HL-60/S4 treated with phorbol 12-myristate 13-acetate at 8.2 ng/mL for 4 days and 3 days (cell line): ENCODE data around the gene RABEP1.

ENCODE experiments used
- in situ Hi-C: fragments of 300-500 bp; cut with MboI; formaldehyde crosslinking; loops from 2 replicates; pipeline ENCODE4 v1.15.0; 2022; ENCODE audit warnings: low sequenced_read_pairs

The RABEP1 gene

GRCh38 chr17:5264893-5265292 lies 17.2 kb upstream of the RABEP1 start:
- in situ Hi-C loops, result no loop called here

GRCh38 chr17:5269241-5269960 lies 12.7 kb upstream of the RABEP1 start:
- in situ Hi-C loops, result no loop called here

- in situ Hi-C loops, result no loop called here
Observed at GRCh38 chr17:5272322-5272721, 9.8 kb upstream of the RABEP1 start.

DNA sequence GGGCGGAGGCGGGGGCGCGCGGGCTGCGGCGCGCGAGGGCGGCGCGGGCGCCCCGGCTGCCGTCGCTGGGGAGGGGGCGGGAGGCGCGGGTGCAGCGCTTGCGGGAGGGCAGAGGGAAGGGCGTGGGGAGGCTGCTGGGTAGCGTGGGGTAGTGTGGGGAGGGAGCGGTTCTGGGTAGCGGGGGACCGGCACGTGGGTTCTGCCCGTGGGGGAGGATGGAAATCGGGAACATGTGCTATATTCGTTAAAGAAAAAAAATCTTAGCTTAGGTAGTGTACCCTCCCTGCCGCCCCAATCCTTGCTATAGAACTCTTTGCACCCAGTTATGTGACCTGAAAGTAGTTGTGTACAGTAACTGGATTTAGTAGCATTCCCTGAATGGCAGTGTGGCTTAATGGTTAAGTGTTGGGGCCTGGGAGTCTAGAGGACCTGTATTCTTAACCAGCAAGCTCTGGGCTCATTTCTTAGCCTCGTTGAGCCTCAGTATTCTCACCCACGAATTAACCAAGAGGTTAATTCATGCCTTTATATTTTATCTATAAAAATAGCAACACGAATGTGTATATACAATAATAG lies 646 bp downstream of the RABEP1 start:
- in situ Hi-C loops, result no loop called here

GRCh38 chr17:5283571-5284315 lies 1.7 kb downstream of the RABEP1 start:
- in situ Hi-C loops, result no loop called here

- in situ Hi-C loops, result no loop called here
Observed at GRCh38 chr17:5284681-5285080, 2.6 kb downstream of the RABEP1 start.

GRCh38 chr17:5286846-5287245 lies 4.8 kb downstream of the RABEP1 start:
- in situ Hi-C loops, result no loop called here

DNA sequence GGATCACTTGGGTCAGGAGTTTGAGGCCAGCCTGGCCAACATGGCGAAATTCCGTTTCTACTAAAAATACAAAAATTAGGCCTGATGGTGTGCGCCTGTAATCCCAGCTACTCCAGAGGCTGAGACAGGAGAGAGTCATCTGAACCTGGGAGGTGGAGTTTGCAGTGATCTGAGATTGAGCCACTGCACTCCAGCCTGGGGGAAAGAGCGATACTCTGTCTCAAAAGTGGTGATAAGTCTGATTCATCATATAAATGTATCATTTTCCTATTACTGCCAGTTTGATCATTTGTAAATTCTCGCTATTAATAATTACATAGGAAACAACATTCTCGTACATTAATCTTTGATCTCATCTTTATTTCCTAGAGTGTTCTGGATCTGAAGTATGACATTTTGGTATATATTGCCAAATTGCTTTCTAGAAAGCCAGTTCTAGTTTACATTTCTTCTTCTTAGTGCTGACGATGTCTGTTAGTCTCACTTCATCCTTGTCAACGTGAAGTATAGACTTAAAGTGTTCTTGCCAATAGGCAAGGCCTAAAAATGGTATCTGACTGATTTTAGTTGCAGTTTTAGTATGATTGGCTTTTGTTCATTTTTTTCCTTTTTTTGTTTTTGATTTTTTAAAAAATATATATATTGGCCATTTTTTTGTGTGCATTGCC lies 9.7 kb downstream of the RABEP1 start:
- in situ Hi-C loops, result no loop called here

DNA sequence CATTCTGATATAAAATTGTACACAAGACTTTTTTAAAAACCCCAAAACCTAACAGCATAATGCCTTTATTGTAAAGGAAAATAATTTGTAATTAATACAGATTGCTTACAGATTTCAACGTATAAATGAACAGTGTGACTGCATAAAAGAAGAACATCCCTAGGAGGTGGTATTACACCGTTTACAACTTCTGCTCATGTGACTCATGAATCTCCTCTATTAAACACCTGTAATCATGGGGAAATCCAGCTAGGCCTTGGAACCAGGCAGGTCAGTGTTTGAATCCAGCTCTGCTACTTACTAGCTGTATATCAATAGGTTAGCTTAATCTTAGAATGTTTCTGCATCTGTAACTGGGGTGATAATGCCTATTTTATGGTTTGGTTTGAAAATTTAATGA lies 15.2 kb downstream of the RABEP1 start:
- in situ Hi-C loops, result no loop called here

DNA sequence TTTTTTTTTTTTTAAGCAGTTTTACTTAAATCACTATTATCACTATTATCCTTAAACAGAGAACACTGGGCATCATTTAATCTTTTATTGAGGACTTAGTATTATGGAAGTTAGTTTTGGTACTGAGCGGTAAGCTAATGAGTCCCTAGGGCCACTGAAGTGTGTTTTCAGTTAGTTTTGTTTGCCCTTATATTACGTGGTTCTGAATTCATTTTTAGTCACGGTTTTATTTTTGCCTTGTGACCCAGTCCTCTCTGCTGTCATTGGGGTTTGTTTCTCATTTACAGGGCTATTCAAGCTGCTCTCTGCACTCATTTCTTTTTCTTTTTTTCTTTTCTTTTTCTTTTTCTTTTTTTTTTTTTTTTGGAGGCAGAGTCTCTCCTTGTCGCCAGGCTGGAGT lies 17.3 kb downstream of the RABEP1 start:
- in situ Hi-C loops, result no loop called here

- in situ Hi-C loops, result no loop called here
Observed at GRCh38 chr17:5304636-5305035, 22.6 kb downstream of the RABEP1 start.

- in situ Hi-C loops, result no loop called here
Observed at GRCh38 chr17:5309851-5310250, 27.8 kb downstream of the RABEP1 start.

DNA sequence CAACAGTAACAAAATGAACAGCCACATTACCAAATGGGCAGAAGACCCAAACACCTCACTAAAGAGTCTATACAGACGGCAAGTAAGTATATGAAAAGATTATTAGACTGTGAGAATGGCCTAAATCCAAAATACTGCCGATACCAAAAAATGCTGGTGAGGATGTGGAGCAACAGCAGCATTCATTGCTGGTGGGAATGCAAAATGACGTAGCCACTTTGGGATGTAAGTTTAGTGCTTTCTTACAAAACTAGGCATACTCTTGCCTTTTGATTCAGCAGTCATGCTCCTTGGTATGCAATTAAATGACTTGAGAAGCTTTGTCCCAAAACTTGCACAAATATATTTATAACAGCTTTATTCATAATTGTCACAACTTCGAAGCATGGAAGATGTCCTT lies 43.8 kb downstream of the RABEP1 start:
- in situ Hi-C loops, result no loop called here

DNA sequence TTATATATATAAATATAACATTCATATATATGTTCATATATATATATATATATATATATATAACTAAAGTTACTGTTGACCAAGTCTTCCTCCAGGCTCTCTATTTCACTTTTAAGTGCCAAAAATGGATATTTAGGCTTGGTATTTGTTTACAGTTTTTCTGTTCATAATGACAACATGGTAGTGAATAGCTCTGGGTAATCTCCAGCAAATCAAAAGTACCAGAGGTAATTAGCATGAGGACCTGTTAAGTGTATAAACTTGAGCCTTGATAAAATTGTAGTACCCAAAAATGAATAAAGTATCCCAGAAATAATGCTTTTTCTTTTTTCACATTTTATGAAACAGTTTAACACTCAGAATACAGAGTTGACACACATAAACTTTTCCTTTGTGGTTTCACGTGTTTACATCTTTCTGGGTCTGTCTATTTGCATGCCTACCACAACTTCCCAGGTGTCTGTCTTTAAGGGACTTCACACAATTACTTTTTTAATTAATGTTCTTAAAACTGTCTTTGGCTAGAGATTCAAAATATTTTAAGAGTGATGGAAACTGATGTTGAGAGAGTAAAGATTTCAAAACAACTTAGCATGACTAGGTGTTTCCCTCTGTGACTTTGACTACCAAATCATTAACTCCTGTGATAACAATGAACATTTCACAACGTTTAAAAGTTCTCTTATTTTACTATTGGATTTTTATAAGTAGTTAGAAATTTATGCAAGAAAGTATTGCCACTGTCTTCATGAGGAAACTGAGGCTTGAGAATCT lies 47.9 kb downstream of the RABEP1 start:
- in situ Hi-C loops, result no loop called here

DNA sequence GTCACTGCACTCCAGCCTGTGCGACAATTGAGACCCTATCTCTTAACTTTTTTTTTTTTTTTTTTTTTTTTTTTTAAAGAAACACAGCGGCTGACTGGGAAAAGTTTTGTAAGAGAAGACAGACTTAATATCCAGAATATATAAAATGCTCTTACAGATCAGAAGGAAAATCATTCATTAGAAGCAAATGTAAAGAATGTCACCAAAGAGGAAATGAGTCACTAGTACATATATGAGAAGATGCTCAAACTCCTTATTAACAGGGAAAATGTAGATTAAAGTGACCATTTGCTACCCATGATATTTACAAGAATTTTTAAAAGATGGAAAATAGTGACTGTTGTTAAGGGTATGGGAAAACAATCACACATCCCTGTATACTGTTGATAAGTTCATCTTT lies 48.9 kb downstream of the RABEP1 start:
- in situ Hi-C loops, result no loop called here

DNA sequence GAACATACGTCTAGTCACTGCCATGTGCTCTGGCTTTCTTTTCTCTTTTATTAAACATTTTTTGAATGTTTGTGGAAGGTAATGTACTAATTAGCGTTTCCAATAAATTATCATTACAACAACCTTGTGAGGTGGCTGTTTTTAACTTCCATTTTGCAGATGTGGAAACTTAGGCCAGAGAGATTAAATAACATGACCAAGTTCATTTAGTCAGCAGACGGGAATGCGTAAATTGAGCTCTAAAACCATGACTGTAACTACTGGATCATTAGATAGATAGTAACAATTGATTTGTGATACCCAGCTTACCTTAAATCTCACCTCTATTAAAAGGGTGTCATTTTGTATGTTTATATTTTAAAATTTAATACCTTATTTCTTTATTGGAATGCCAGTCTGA lies 49.4 kb downstream of the RABEP1 start:
- in situ Hi-C loops, result no loop called here

GRCh38 chr17:5344914-5345313 lies 62.8 kb downstream of the RABEP1 start:
- in situ Hi-C loops, result no loop called here

- in situ Hi-C loops, result no loop called here
Observed at GRCh38 chr17:5352681-5353289, 70.7 kb downstream of the RABEP1 start.

DNA sequence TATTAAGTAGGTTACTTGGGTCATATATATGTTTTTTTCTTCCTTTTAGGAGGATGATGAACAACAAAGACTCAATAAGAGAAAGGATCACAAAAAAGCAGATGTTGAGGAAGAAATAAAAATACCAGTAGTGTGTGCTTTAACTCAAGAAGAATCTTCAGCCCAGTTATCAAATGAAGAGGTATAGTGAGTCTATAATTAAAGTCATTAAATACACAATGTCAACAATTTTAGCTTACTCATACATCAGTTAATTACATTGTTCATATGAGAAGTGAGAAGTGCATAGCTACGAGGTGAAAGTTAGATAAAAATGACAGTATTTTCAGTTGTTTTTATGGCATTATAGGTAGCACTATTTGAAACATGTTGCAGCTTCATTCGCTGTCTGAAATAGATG lies 72.2 kb downstream of the RABEP1 start:
- in situ Hi-C loops, result no loop called here

- in situ Hi-C loops, result no loop called here
Observed at GRCh38 chr17:5354886-5355415, 72.9 kb downstream of the RABEP1 start.
